Ishikawa (cell line): ENCODE data around the gene KNDC1.

Experiments used
- CEBPB ChIP-seq: IDR thresholded peaks from 2 replicates; pipeline ENCODE4 v1.6.1; 2012
- EP300 ChIP-seq: IDR thresholded peaks from 2 replicates; pipeline ENCODE4 v1.6.1; 2012; ENCODE audit warnings: borderline replicate concordance
- FOXM1 ChIP-seq: IDR thresholded peaks from 2 replicates; pipeline ENCODE4 v1.6.1; 2012; ENCODE audit warnings: low read depth, borderline replicate concordance
- MAX ChIP-seq: IDR thresholded peaks from 2 replicates; pipeline ENCODE4 v1.6.1; 2012
- RAD21 ChIP-seq: IDR thresholded peaks from 2 replicates; pipeline ENCODE4 v1.6.1; 2012; ENCODE audit warnings: low read depth
- REST ChIP-seq: IDR thresholded peaks from 2 replicates; pipeline ENCODE4 v1.6.1; 2012; ENCODE audit warnings: low read depth, mild to moderate bottlenecking
- TAF1 ChIP-seq: IDR thresholded peaks from 2 replicates; pipeline ENCODE4 v1.6.1; 2012; ENCODE audit warnings: low read depth, mild to moderate bottlenecking
- TEAD4 ChIP-seq: IDR thresholded peaks from 2 replicates; pipeline ENCODE4 v1.6.1; 2012
- USF1 ChIP-seq: IDR thresholded peaks from 2 replicates; pipeline ENCODE4 v1.6.1; 2012
- YY1 ChIP-seq: IDR thresholded peaks from 2 replicates; pipeline ENCODE4 v1.6.1; 2012; ENCODE audit warnings: low read depth
- ZBTB7A ChIP-seq: IDR thresholded peaks from 2 replicates; pipeline ENCODE4 v1.6.1; 2012; ENCODE audit warnings: low read depth

GRCh38 chr10:133166504-133166827 is 6.4 kb downstream of the KNDC1 start:
- no peak for TF ChIP-seq YY1
- TF ChIP-seq MAX, result no peak
- no peak for TF ChIP-seq REST
- no peak for TF ChIP-seq TAF1
- TF ChIP-seq EP300, result no peak
- no peak for TF ChIP-seq CEBPB
- TF ChIP-seq USF1, result no peak
- no peak for TF ChIP-seq FOXM1
- no peak for TF ChIP-seq RAD21
- TF ChIP-seq ZBTB7A, result no peak
- TF ChIP-seq TEAD4, result no peak
